ENCODE results near the gene CXorf38. TPM values are rescaled to one million over a fixed set of nuclear protein-coding genes. Genes with fewer than 3 reads are reported as not detected.

The CXorf38 gene
- total RNA-seq, 1 experiment from 2014 or later, result 20.8 TPM

DNA sequence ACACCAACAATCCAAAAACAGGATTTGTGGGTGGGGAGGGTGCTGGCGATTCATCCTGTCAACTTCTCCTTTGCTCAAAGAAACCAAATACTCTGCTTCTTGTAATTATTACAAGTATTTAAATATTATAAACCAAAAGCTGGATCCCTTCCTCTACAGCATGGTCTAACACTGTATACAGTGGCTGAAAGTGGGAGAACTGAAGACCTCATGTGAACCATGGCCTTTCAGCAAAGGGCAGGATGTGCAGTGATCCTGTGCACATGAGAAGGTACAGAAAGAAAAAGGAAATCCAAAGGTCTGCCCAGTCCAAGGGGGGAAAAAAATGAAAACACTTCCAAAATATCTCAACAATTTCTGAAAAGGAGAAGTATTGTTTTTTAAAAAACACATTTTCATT is 5.3 kb upstream of the CXorf38 start:
- Histone ChIP-seq H3K4me1 (replicated peaks) (peaks cover 4% of the 10 kb centered on the region; the same call in 1 of the 2 replicates), H3K36me3 (peaks cover 3% of the 10 kb centered on the region; the same call in 1 of the 2 replicates), H3K4me3 (no peak overlapping the region), H3K27ac (no peak overlapping the region), H3K27me3 (replicated peaks) (no peaks in the 10 kb centered on the region), H3K9me3 (replicated peaks) (no peaks in the 10 kb centered on the region)
- DNase-seq (ENCODE audit: low read depth in 1 of 2, low spot score in 2 of 2), result no peak

DNA sequence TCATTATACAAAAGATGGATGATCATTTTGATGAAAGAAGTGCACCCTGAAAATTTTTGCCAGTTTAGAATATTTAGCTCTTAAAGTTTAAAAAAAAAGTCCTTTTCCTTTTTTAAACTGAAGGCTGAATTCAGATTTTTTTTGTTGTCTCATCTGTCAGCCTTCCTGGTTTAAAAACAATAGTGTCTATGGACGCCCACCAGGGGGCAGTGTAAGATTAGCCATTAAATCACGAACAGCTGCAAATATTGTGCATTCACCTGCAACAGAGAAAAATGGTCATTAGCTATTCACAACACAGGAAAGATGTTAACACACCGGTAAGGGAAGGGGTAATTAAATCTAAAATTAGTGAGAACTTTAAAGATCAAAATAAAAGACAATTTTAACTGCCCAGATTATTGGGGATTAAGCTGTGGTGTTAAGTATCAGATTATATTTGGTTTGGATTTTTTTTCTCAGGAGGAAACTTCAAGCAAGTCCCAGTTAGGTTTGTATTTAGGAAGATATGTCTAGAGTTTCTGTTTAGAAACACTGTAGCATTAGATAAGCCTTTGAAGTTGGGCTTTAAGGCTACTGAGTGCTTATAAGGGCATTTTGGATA is 4.4 kb upstream of the CXorf38 start:
- peaks cover 3% of the 10 kb centered on the region; the same call in 1 of the 2 replicates for H3K36me3 ChIP-seq
- peaks cover 5% of the 10 kb centered on the region; the same call in 1 of the 2 replicates for H3K4me1 ChIP-seq (replicated peaks)
- no peaks in the 10 kb centered on the region for H3K27me3 ChIP-seq (replicated peaks)
- H3K27ac ChIP-seq, result no peak overlapping the region
- no peak overlapping the region for H3K4me3 ChIP-seq
- H3K9me3 ChIP-seq (replicated peaks), result no peaks in the 10 kb centered on the region
- peak in 1 of 2 experiments; percentile 27 for DNase-seq (ENCODE audit: low read depth in 1 of 2, low spot score in 2 of 2)

DNA sequence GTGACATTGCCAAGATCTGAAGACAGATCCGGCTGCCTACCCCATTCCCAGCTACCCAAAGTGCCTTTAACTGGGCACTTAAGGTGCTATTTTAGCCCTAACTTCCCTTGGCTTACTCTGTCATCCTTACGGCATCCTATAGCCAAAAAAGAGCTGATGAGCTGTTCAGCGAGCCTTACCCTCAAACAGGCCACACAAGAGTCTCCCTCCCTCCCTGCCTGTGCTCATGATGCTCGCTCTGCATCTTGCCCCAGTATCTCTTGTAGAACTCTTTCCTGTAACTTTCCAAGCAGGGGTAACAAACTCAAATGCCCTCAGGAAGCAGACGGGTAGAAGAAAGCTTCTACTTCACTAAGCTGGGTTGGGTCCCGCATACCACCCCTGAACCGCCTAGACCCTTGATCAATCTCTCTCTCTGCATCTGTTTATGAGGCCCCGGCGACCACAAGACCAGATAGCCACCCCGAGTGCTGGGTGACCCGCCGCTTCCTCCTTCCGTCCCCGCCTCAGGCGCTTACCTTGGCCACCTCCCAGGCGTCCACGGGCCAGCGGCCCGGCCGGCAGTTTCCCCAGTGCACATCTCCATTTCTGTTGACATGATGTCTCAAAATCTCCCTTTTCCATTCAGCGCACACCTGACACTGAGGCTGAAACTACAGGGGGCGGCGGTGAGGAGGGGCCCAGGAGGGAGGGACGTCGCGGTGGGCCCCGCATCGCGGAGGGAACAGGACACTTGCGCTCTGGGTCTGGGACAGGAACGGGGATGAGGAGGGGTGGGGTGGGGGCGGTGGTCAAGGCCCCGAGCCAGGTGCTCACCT is 663 bp downstream of the CXorf38 start:
- Histone ChIP-seq H3K36me3 (no peaks in the 10 kb centered on the region), H3K27ac (0 out of 2 replicates have a peak overlapping the region, but pooled peaks have one; percentile 17)
- DNase-seq (ENCODE audit: low read depth in 1 of 2, low spot score in 2 of 2), result peak in 1 of 2 experiments; percentile 43

DNA sequence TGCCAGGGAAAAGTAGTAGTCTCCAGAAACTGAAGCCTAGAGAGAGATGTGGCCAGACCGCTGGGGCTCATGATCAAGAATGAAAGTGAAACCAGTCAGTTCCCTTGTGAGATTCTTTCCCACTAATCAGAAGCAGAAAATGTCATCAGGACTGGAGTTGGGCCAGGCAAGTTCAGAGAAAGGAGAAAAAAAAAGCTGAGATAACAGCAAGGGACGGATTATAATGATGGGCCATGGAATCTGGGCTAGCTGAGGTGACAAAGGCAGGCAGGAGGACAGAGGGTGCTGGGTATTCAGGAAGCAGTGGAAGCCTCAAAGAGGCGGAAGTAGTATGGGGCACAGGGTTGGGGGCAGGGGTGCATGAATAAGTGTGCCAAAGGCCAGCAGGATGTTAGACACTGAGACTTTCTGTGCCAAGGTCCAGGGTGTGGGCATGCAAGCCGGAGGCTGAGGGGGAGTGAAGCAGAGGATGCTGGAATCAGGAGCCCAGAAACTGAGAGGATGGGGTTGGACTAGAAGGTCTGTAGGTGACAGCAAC is 2.5 kb downstream of the CXorf38 start:
- peaks cover 20% of the 10 kb centered on the region for H3K4me1 ChIP-seq (replicated peaks)
- H3K27ac ChIP-seq, result peak overlapping the region; percentile 79
- H3K27me3 ChIP-seq (replicated peaks), result no peaks in the 10 kb centered on the region
- no peaks in the 10 kb centered on the region for H3K36me3 ChIP-seq
- DNase-seq (ENCODE audit: low read depth in 1 of 2, low spot score in 2 of 2), result peak; percentile 55 to 75
- H3K4me3 ChIP-seq, result peak overlapping the region; percentile 34
- H3K9me3 ChIP-seq (replicated peaks), result no peaks in the 10 kb centered on the region

More for the DNA sequence above, 663 bp downstream of the CXorf38 start:
- H3K27me3 ChIP-seq (replicated peaks), result no peaks in the 10 kb centered on the region
- H3K4me1 ChIP-seq (replicated peaks), result peaks cover 20% of the 10 kb centered on the region
- H3K4me3 ChIP-seq, result peak overlapping the region; percentile 59
- H3K9me3 ChIP-seq (replicated peaks), result no peaks in the 10 kb centered on the region

DNA sequence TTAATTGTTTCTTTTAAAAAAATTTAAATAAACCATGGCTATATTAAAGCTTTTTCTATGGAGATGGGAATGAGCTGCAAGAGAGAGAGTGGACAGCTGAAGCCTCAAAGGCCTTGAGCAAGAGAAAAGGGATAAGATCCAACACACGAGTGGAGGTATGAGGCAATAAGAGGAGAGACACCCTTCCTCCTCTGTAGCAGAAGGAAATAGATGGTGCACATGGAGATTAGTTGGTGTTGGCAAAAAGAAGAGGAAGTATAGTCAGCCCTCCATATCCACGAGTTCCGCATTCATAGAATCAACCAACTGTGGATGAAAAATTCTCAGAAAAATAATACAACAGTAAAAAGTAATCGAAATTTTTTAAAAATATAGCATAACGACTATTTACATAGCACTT is 3.2 kb downstream of the CXorf38 start:
- peak in 1 of 2 experiments; percentile 1 for DNase-seq (ENCODE audit: low read depth in 1 of 2, low spot score in 2 of 2)
- peak overlapping the region; percentile 79 for H3K27ac ChIP-seq

DNA sequence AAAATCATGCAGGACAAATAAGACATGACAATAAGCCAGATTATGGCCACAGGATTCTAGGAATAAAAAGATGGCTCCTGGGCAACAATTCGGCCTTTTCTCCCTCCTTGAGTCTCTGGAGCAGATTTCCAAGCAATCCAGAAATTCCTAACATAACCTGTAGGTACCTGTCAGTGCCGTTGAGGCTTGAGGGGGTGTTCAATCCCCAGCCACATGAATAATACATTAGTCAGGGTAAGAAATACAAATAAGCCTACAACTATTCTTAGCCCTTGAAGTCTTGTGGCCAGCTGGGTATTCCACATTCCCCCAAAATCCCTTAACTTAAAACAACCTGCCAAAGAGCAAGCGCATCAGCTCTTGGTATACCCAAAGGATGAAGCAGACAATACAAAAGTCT is 9.7 kb downstream of the CXorf38 start:
- H3K36me3 ChIP-seq, result peaks cover 17% of the 10 kb centered on the region
- no peaks in the 10 kb centered on the region for H3K27me3 ChIP-seq (replicated peaks)
- no peak overlapping the region for H3K27ac ChIP-seq
- no peak for DNase-seq (ENCODE audit: low read depth in 1 of 2, low spot score in 2 of 2)
- H3K9me3 ChIP-seq (replicated peaks), result no peaks in the 10 kb centered on the region
- H3K4me1 ChIP-seq (replicated peaks), result no peaks in the 10 kb centered on the region
- no peak overlapping the region for H3K4me3 ChIP-seq

More for the DNA sequence above, 3.2 kb downstream of the CXorf38 start:
- peak overlapping the region; percentile 34 for H3K4me3 ChIP-seq
- H3K27me3 ChIP-seq (replicated peaks), result no peaks in the 10 kb centered on the region
- no peaks in the 10 kb centered on the region for H3K9me3 ChIP-seq (replicated peaks)
- no peaks in the 10 kb centered on the region for H3K36me3 ChIP-seq
- H3K4me1 ChIP-seq (replicated peaks), result peaks cover 20% of the 10 kb centered on the region

DNA sequence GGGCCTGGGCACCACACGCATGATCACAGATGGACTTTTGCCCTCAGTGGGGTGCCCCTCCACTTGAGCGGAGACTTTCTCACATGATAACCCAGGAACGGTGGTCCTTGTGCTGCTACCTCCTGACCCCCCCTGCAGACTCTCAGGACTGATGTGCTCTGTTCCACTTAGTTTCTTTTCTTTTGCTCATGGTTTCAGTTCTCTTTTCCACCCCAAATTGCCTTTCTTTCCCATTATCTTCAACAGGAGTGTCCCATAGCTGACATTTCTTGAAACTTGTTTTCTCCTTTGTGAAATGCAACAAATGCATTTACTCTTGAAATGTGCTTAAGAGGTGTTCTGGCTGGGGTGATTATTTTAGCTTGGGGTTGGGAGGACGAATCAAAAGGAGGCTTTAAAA is 15.2 kb downstream of the CXorf38 start:
- Histone ChIP-seq H3K4me3 (no peak overlapping the region), H3K27me3 (replicated peaks) (no peaks in the 10 kb centered on the region), H3K4me1 (replicated peaks) (no peaks in the 10 kb centered on the region), H3K36me3 (peaks cover 21% of the 10 kb centered on the region), H3K27ac (no peak overlapping the region), H3K9me3 (replicated peaks) (no peaks in the 10 kb centered on the region)
- no peak for DNase-seq (ENCODE audit: low read depth in 1 of 2, low spot score in 2 of 2)

DNA sequence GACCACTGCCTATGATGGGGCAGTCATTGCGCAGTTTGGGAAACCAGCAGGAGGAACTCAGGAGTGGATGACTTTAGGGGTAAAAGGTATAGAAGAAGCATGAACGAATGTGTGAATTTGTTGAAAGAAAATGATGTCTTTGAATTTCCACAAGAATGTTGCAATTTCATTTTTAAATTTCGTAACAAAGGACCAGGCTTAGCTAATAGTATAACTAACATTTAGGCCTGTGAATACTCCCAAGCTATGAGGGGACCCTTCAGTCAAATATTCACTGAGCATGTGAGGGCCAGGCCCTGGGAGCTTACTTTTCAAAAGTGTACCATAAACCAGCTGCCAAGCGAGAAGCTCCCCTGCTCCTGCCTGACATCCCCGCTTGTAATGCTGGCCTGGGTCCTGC is 18.9 kb downstream of the CXorf38 start:
- Histone ChIP-seq H3K4me3 (no peak overlapping the region), H3K27me3 (replicated peaks) (no peaks in the 10 kb centered on the region)
- DNase-seq (ENCODE audit: low read depth in 1 of 2, low spot score in 2 of 2), result no peak

DNA sequence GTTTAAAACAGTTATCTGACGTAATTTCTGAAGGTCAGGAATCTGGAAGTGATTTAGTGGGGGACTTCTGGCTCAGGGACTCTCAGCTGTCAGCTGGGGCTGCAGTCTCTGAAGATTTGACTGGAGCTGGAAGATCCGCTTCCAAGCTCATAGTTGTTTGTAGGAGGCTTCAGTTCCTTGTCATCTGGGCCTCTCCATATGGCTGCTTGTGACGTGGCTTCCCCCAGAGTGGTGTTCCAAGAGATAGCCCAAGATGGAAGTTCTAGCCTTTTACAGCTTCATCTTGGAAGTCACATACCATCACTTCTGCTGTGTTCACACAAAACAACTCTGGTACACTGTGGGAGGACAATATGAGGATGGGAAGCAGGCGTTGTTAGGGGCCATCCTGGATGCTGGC is 22.1 kb downstream of the CXorf38 start:
- H3K4me1 ChIP-seq (replicated peaks), result no peaks in the 10 kb centered on the region
- no peak for DNase-seq (ENCODE audit: low read depth in 1 of 2, low spot score in 2 of 2)
- H3K9me3 ChIP-seq (replicated peaks), result no peaks in the 10 kb centered on the region
- H3K27ac ChIP-seq, result no peak overlapping the region
- no peaks in the 10 kb centered on the region for H3K27me3 ChIP-seq (replicated peaks)
- no peak overlapping the region for H3K4me3 ChIP-seq
- H3K36me3 ChIP-seq, result peaks cover 3% of the 10 kb centered on the region

More for the DNA sequence above, 18.9 kb downstream of the CXorf38 start:
- no peaks in the 10 kb centered on the region for H3K9me3 ChIP-seq (replicated peaks)
- H3K27ac ChIP-seq, result no peak overlapping the region
- H3K36me3 ChIP-seq, result peaks cover 5% of the 10 kb centered on the region
- no peaks in the 10 kb centered on the region for H3K4me1 ChIP-seq (replicated peaks)

DNA sequence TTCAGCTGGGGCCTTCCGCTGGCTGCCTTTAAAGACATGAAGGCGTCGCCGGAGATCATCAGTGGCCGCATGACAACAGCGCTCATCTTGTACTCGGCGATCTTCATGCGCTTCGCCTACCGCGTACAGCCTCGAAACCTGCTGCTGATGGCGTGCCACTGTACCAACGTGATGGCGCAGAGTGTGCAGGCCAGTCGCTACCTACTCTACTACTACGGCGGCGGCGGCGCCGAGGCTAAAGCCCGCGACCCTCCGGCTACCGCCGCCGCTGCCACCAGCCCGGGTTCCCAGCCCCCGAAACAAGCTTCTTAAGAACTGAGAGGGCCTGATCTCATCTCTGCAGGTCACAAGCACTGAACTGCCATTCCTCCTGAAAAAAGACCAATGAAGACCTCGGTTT is 23.7 kb downstream of the CXorf38 start:
- DNase-seq (ENCODE audit: low read depth in 1 of 2, low spot score in 2 of 2), result no peak
- Histone ChIP-seq H3K36me3 (no peaks in the 10 kb centered on the region), H3K27ac (no peak overlapping the region), H3K9me3 (replicated peaks) (no peaks in the 10 kb centered on the region), H3K4me3 (no peak overlapping the region), H3K27me3 (replicated peaks) (no peaks in the 10 kb centered on the region), H3K4me1 (replicated peaks) (no peaks in the 10 kb centered on the region)

DNA sequence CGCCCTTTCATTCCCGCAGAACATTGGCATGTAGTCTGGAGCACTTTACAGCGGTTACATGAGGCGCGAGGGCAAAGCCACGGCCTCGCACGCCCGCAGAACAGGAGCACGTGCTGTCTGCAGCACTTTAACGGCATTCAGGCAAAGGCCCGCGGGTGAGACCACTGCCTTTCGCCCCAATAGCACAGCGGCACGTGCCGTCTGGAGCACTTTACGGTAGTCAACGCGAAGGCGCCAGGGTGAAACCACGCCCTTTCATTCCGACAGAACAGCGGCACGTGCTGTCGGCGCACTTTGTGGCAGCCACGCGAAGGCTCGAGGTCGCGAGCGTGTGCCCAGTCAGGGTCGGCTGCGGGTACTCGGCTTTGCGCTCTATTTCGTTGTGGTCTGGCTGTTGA is 24.2 kb downstream of the CXorf38 start, which contains the start of gene MPC1L:
Gene MPC1L, plus strand, starts transcription at position 290 of the 398 bp plus-strand sequence. CDS start 138 bp downstream, outside the sequence.
- Histone ChIP-seq H3K36me3 (no peaks in the 10 kb centered on the region), H3K27ac (no peak within 1 kb of the TSS), H3K4me1 (replicated peaks) (no peaks in the 10 kb centered on the region), H3K9me3 (replicated peaks) (no peaks in the 10 kb centered on the region), H3K4me3 (no peak within 1 kb of the TSS), H3K27me3 (replicated peaks) (no peaks in the 10 kb centered on the region)
- no peak for DNase-seq (ENCODE audit: low read depth in 1 of 2, low spot score in 2 of 2)

DNA sequence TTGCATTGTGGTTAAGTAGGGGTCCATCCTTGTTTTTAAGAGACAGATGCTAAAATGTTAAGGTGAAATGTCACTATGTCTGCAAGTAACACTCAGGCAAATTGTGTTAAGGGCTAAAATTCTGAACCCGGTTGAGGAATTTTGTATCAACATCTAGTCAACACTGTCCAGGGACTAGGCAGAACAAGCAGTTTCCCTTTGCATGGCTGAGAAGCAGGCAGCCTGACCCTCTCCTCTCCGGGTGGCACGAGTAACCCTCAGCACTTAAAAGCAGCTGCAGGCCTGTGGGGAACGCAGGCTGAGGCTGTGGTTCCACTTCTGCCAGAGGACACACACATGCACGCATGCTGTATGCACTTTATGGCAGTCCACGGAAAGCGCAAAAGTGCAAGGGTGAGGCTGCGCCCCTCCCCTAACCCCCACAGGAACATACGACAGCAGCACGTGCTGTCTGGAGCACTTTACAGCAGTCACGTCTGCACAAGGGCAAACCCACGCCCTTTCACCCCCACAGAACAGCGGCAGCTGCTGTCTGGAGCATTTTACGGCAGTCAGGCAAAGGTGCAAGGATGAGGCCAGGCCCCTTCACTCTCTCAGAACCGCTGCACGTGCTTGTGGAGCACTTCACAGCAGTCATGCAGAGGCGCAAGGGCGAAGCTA is 24.8 kb downstream of the CXorf38 start:
- no peaks in the 10 kb centered on the region for H3K27me3 ChIP-seq (replicated peaks)
- no peaks in the 10 kb centered on the region for H3K4me1 ChIP-seq (replicated peaks)
- no peaks in the 10 kb centered on the region for H3K36me3 ChIP-seq
- H3K4me3 ChIP-seq, result no peak overlapping the region
- DNase-seq (ENCODE audit: low read depth in 1 of 2, low spot score in 2 of 2), result no peak
- no peak overlapping the region for H3K27ac ChIP-seq
- H3K9me3 ChIP-seq (replicated peaks), result no peaks in the 10 kb centered on the region

DNA sequence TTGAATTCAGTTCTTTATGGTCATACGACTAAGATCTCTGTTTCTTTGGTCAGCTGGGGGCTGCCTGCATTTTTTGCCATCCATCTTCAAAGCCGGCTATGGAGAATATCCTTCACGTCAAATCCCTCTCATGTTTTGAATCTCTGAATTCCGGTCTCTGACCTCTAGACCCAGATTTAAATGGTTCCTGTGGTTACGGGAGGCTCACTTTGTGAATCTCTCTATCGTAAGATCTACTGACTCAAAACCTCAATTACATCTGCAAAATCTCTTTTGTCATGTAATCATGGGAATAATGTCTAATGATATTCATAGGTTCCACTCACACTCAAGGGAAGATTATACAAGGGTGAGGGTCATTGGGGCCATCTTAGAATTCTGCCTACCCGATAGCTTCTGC is 29.8 kb downstream of the CXorf38 start:
- no peak overlapping the region for H3K4me3 ChIP-seq
- DNase-seq (ENCODE audit: low read depth in 1 of 2, low spot score in 2 of 2), result no peak

More for the DNA sequence above, 29.8 kb downstream of the CXorf38 start:
- Histone ChIP-seq H3K27ac (no peak overlapping the region), H3K4me1 (replicated peaks) (no peaks in the 10 kb centered on the region), H3K9me3 (replicated peaks) (no peaks in the 10 kb centered on the region), H3K27me3 (replicated peaks) (no peaks in the 10 kb centered on the region), H3K36me3 (no peaks in the 10 kb centered on the region)

Data from SJSA1 (cell line).